ENCODE data around the gene GLTP. TPM values are rescaled to one million over a fixed set of nuclear protein-coding genes. Genes with fewer than 3 reads are reported as not detected.

The GLTP gene
- total RNA-seq, 1 experiment from 2014 or later: 78.2 TPM

DNA sequence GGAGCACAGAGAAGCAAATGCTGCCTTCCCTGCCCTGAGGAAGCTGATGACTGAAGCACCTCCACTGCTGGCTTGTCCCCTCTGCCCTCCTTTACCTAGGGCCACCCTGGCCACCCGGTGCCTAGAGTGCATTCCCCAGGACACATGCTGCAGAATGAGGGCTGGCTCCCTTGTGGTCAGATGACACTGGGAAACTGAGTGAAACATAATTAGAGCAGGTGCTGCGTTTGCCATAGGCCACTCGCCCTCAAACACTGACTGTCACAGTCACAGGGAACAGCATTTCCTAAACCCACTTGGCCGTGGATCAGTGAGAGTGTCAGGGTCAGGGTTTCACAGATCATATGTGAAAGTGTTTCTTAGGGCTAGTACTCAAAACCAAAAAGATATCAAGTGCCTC lies 35.7 kb upstream of the GLTP start:
- no peaks in the 10 kb centered on the region for H3K4me1 ChIP-seq (ENCODE audit: insufficient read depth, low read length)
- H3F3A ChIP-seq (ENCODE audit: low read length, unreplicated experiment): no peaks in the 10 kb centered on the region
- no peak overlapping the region for H3K27ac ChIP-seq (ENCODE audit: low read length)
- H3K27me3 ChIP-seq (ENCODE audit: low read length): no peaks in the 10 kb centered on the region
- no peak overlapping the region for H2AFZ ChIP-seq (ENCODE audit: low read length)
- H3K4me3 ChIP-seq (ENCODE audit: low read length): no peak overlapping the region
- no peaks in the 10 kb centered on the region for H4K20me1 ChIP-seq (ENCODE audit: low read length)
- intact Hi-C loops (cut with micrococcal nuclease): no loop called here
- H3K36me3 ChIP-seq (ENCODE audit: low read depth, low read length): peaks cover 54% of the 10 kb centered on the region; the same call in 1 of the 2 replicates
- no peak for DNase-seq
- ChIA-PET POLR2A (ENCODE audit: unreplicated experiment) (no interaction called here), CTCF (no interaction called here)
- ATAC-seq: no peak
- H3K9me2 ChIP-seq (replicated peaks; ENCODE audit: low read length): no peaks in the 10 kb centered on the region
- no peak overlapping the region for H3K4me2 ChIP-seq (ENCODE audit: low read length)
- no peaks in the 10 kb centered on the region for H3K79me2 ChIP-seq (ENCODE audit: low read length)
- no TSS peak for BruUV-seq (replicated peaks)
- H3K9me3 ChIP-seq (ENCODE audit: low read length): no peaks in the 10 kb centered on the region
- TF ChIP-seq, protein P1, sequence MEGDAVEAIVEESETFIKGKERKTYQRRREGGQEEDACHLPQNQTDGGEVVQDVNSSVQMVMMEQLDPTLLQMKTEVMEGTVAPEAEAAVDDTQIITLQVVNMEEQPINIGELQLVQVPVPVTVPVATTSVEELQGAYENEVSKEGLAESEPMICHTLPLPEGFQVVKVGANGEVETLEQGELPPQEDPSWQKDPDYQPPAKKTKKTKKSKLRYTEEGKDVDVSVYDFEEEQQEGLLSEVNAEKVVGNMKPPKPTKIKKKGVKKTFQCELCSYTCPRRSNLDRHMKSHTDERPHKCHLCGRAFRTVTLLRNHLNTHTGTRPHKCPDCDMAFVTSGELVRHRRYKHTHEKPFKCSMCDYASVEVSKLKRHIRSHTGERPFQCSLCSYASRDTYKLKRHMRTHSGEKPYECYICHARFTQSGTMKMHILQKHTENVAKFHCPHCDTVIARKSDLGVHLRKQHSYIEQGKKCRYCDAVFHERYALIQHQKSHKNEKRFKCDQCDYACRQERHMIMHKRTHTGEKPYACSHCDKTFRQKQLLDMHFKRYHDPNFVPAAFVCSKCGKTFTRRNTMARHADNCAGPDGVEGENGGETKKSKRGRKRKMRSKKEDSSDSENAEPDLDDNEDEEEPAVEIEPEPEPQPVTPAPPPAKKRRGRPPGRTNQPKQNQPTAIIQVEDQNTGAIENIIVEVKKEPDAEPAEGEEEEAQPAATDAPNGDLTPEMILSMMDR (conservative IDR thresholded peaks at IDR 0.05; ENCODE audit: low read depth, low read length): no peak
- no peak for TF ChIP-seq EZH2phosphoT487 (IDR thresholded peaks at IDR 0.05; ENCODE audit: borderline replicate concordance, low read length)
- no peak for TF ChIP-seq EZH2 (IDR thresholded peaks at IDR 0.05; ENCODE audit: low read length, unreplicated experiment)
- H3K9ac ChIP-seq (ENCODE audit: low read length): no peak overlapping the region

DNA sequence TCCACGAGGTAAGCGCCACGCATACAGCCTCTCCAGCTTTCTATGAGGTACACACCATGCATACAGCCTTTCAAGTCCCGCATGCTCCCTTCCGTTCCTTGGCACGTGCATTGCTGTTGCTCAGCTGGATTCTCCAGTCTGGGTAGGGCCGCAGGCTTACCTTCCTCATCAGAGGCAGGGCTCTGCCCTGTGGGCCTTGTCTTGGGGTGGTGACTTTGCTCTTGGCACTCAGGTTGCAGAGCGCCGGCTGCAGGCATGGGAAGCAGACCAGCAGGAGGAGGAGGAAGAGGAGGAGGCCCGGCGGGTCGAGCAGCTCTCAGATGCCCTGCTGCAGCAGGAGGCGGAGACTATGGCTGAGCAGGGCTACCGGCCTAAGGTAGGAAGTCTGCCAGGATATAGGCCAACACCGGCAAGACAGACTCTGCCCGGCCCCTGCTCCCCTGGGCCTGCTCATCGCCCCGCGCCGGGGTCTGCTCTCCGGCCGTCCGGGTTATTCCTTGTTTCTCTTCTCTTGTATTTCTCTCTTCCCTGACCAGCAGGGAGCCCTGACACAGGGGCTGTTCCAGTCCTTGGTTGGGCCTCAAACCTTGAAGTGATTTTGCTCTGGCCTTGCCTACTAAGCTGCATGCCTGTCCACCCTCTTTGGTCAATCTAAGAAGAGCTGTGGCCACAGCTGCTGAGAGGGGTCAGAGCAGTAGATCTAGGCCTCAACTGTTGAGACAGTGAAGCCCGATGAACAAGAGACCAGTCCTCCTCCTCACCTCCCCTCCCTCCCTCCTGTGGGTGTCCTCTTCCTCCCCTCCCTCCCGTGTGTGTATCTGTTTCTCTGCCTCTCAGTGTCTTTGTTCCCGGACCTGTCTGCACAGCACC lies 35.1 kb upstream of the GLTP start:
- Histone ChIP-seq H3K9ac (ENCODE audit: low read length) (no peak overlapping the region), H3K4me1 (ENCODE audit: insufficient read depth, low read length) (no peaks in the 10 kb centered on the region), H3K9me2 (replicated peaks; ENCODE audit: low read length) (no peaks in the 10 kb centered on the region), H3K27ac (ENCODE audit: low read length) (no peak overlapping the region), H3K4me3 (ENCODE audit: low read length) (no peak overlapping the region), H3K4me2 (ENCODE audit: low read length) (no peak overlapping the region), H3K36me3 (ENCODE audit: low read depth, low read length) (peaks cover 58% of the 10 kb centered on the region; the same call in 1 of the 2 replicates), H3K27me3 (ENCODE audit: low read length) (no peaks in the 10 kb centered on the region), H4K20me1 (ENCODE audit: low read length) (no peaks in the 10 kb centered on the region), H3F3A (ENCODE audit: low read length, unreplicated experiment) (no peaks in the 10 kb centered on the region), H2AFZ (ENCODE audit: low read length) (no peak overlapping the region), H3K79me2 (ENCODE audit: low read length) (no peaks in the 10 kb centered on the region), H3K9me3 (ENCODE audit: low read length) (no peaks in the 10 kb centered on the region)
- DNase-seq: no peak
- CTCF ChIA-PET: no interaction called here
- POLR2A ChIA-PET (ENCODE audit: unreplicated experiment): no interaction called here
- ATAC-seq: no peak
- BruUV-seq (replicated peaks): no TSS peak
- no peak for TF ChIP-seq EZH2 (IDR thresholded peaks at IDR 0.05; ENCODE audit: low read length, unreplicated experiment)
- TF ChIP-seq EZH2phosphoT487 (IDR thresholded peaks at IDR 0.05; ENCODE audit: borderline replicate concordance, low read length): no peak
- TF ChIP-seq, protein P1 (conservative IDR thresholded peaks at IDR 0.05; ENCODE audit: low read depth, low read length): no peak
- intact Hi-C loops (cut with micrococcal nuclease): no loop called here

DNA sequence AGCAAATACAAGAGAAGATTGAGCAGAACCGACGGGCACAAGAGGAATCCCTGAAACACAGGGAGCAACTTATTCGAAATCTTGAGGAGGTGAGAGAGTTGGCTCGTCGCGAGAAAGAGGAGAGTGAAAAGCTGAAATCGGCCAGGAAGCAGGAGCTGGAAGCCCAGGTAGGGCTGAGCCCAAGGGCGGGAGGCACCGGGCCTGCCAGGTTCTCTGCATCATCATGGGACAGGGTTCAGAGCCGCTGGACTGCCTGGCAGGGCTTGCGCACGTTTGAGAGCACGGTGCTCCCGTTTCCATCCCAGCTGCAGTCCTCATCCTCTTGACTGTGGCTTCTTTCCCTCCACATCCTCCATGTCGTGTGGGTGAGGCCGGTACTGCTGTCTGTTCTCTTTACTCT lies 34.1 kb upstream of the GLTP start:
- intact Hi-C loops (cut with micrococcal nuclease): no loop called here
- CTCF ChIA-PET: no interaction called here
- no peak overlapping the region for H3K27ac ChIP-seq (ENCODE audit: low read length)
- POLR2A ChIA-PET (ENCODE audit: unreplicated experiment): no interaction called here
- no peak overlapping the region for H3K9ac ChIP-seq (ENCODE audit: low read length)
- DNase-seq: no peak
- no peaks in the 10 kb centered on the region for H4K20me1 ChIP-seq (ENCODE audit: low read length)
- no peaks in the 10 kb centered on the region for H3K9me3 ChIP-seq (ENCODE audit: low read length)
- H3K4me1 ChIP-seq (ENCODE audit: insufficient read depth, low read length): no peaks in the 10 kb centered on the region
- H3K4me2 ChIP-seq (ENCODE audit: low read length): no peak overlapping the region
- peaks cover 62% of the 10 kb centered on the region; the same call in 1 of the 2 replicates for H3K36me3 ChIP-seq (ENCODE audit: low read depth, low read length)
- H2AFZ ChIP-seq (ENCODE audit: low read length): no peak overlapping the region
- TF ChIP-seq EZH2phosphoT487 (IDR thresholded peaks at IDR 0.05; ENCODE audit: borderline replicate concordance, low read length) (no peak), EZH2 (IDR thresholded peaks at IDR 0.05; ENCODE audit: low read length, unreplicated experiment) (no peak)
- TF ChIP-seq, protein P1 (conservative IDR thresholded peaks at IDR 0.05; ENCODE audit: low read depth, low read length): no peak
- no TSS peak for BruUV-seq (replicated peaks)
- no peak for ATAC-seq
- H3K79me2 ChIP-seq (ENCODE audit: low read length): no peaks in the 10 kb centered on the region
- H3K4me3 ChIP-seq (ENCODE audit: low read length): no peak overlapping the region
- H3K9me2 ChIP-seq (replicated peaks; ENCODE audit: low read length): no peaks in the 10 kb centered on the region
- H3F3A ChIP-seq (ENCODE audit: low read length, unreplicated experiment): no peaks in the 10 kb centered on the region
- H3K27me3 ChIP-seq (ENCODE audit: low read length): no peaks in the 10 kb centered on the region

Data from PC-3 (cell line).